HL-60 (cell line): ENCODE data around the gene USP24.

Source experiments
- CTCF ChIP-seq: IDR thresholded peaks from one replicate; pipeline ENCODE4 v1.5.1; 2011; ENCODE audit warnings: low read length, control low read depth, inconsistent platforms; ENCODE audit not compliant: insufficient read depth
- GABPA ChIP-seq: IDR thresholded peaks from 2 replicates; pipeline ENCODE4 v1.6.1; 2012; ENCODE audit warnings: low read depth
- POLR2AphosphoS5 ChIP-seq: IDR thresholded peaks from 2 replicates; pipeline ENCODE4 v1.6.1; 2012; ENCODE audit warnings: low read depth
- REST ChIP-seq: IDR thresholded peaks from 2 replicates; pipeline ENCODE4 v1.6.1; 2012; ENCODE audit warnings: low read depth; ENCODE audit not compliant: insufficient replicate concordance

GRCh38 chr1:55078470-55078869, 136.7 kb downstream of the USP24 start:
- no peak for TF ChIP-seq CTCF
- TF ChIP-seq REST: no peak
- no peak for TF ChIP-seq POLR2AphosphoS5
- TF ChIP-seq GABPA: no peak
